GM20431 (cell line): ENCODE data around the gene DPYSL4.

Source experiments
- in situ Hi-C: fragments of 300-500 bp; cut with MseI, MboI; formaldehyde crosslinking; loops from one replicate; pipeline ENCODE4 v1.15.0; 2020; ENCODE audit warnings: low sequenced_read_pairs; ENCODE audit not compliant: unreplicated experiment

DPYSL4 gene

DNA sequence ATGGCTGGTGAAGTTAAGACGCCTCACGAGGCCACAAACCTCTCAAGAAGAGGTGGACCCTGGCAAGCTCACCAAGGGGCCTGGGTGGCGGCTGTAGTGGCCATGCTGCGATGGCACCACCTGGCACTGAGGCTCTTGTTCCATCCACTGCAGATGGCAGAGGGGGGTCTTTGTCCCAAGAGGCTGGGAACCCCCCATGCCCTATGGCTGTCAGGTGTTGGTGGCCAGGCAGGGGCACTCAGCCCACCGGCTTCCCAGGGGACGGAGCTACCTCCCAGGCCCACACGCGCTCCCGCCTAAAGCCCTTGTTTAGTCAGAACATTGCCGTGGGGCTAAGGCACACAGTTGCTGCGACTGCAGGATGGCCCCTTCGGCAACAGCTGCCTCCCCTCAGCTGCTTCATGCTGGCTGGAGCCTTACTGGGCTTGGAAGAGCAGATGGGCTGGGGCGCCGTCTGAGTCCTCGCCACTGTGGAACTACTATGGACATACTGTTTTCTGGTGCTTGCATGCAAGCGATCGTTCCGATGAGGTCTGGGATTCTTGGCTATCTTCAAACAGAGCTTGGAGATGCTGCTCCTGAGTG is 46.8 kb downstream of the DPYSL4 start:
- in situ Hi-C loops, result no loop called here

DNA sequence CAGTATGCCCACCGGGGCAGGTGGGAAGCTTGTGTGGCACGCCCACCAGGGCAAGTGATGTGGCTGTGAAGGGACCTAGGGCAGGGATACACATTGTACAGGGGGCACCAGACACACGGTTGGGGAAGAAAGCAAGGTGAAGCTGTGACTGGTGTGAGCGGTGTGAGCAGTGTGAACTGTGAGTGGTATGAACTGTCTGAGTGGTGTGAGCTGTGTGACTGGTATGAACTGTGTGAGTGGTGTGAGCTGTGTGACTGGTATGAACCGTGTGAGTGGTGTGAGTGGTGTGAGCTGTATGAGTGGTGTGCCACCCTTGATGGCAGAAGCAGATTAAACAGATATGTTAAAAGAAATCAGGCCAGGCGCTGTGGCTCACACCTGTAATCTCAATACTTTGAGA is 48.1 kb downstream of the DPYSL4 start:
- in situ Hi-C loops, result no loop called here

DNA sequence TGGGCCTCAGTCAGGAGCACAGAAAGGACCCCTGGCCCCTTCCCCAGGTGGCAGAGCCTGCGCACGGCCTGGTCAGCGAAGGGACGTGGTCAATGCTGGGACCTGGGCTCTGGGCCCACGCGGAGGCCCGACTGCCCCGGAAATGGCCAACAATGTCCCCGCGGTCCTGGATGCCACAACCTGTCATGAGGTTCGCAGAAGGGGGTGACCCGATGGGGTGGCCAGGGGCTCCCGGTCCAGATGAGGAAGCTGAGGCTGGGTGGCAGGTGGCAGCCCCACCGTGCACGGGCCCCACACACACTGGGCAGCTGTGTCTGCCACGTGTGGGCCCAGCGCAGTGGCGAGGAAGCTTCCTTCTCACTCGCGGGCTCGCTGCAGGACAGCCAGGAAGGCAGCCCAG is 49.4 kb downstream of the DPYSL4 start:
- in situ Hi-C loops, result no loop called here

DNA sequence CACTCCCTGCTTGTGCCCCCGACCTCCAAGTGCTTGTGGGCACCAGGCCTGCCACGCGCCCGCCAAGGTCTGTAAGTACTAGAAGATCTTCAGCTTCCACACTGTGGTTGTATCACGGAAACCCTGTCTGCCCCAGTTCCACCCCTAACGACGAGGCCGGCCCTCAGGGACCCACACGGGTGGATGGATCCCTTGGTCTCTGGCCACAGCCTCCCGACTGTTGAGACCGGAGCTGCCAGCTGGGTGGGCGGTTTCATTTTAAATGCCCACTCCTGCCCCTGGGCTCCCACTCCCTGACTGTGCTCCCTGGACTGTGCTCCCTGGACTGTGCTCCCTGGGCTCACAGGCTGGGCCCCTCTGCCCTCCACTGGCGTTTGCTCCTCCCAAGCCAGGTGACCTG is 50.1 kb downstream of the DPYSL4 start:
- in situ Hi-C loops, result no loop called here

DNA sequence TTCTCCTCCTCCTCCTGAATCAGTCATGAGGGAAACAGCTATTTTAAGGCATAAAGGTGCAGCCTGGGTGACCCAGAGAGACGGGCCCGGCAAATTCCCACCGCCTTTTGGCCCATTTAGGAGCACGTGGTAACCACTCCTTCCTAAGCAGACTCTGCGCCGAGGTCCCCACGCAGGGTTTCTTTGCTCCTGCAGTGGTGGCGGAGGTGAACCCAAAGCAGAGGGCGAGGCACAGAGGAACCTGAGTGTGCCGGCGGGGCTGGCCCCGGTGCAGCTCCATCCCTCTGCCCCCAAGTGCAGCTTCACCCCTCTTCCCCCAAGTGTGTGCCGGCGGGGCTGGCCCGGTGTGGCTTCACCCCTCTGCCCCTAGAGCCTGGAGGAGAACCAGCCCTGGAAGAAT is 50.6 kb downstream of the DPYSL4 start:
- in situ Hi-C loops, result no loop called here

DNA sequence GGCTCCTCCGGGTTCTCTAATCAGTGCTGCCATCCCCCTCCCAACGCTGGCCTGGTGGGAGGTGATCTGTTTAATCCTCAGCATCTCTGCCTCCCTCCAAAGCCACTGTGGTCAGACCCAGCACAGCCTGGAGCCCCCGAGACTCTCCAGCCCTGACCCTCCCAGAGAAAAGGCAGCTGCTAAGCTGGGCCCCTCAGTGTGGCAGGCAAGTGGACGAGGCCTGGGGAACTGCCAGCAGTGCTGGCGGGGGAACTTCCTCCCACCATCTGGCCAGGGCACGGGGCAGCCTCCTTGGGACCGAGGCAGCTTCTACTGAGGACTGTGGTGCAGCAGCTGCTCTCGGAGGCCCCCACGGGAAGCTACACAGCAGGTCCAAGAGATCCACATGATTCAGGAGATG is 51.1 kb downstream of the DPYSL4 start:
- in situ Hi-C loops, result no loop called here

DNA sequence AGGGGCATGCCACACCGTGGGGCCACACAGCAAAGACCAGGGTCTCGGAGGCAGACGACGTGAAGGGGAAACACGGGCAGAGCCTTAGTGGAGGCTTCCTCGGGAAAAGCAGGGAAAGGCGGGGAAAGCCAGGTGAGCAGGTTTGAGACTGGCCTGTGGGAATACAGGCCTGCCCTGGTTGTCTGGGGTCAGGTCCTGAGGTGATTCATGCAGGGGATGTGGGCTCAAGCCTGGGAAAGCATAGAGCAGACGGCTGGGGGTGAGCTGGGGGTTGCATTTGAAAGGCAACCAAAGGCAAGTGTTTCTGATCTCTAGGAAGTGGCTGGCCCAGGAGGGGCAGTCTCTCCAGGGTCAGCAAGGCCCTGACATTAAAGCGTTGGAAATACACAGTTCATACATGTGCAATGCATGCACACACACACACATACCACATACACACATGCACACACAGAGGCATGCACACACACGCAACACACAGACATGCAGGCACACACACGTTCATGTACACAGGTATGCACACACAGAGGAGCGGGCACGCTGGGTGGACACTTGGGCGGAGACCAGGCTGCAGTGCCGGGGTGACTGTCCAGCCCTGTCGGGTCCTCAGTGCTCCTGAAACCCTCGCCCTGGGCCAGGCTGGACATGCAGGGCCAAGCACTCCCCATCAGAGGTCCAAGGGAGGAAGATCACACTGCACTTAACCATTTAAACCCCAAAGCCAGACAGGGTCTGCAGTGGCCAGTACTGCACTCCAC is 51.8 kb downstream of the DPYSL4 start:
- in situ Hi-C loops, result no loop called here

DNA sequence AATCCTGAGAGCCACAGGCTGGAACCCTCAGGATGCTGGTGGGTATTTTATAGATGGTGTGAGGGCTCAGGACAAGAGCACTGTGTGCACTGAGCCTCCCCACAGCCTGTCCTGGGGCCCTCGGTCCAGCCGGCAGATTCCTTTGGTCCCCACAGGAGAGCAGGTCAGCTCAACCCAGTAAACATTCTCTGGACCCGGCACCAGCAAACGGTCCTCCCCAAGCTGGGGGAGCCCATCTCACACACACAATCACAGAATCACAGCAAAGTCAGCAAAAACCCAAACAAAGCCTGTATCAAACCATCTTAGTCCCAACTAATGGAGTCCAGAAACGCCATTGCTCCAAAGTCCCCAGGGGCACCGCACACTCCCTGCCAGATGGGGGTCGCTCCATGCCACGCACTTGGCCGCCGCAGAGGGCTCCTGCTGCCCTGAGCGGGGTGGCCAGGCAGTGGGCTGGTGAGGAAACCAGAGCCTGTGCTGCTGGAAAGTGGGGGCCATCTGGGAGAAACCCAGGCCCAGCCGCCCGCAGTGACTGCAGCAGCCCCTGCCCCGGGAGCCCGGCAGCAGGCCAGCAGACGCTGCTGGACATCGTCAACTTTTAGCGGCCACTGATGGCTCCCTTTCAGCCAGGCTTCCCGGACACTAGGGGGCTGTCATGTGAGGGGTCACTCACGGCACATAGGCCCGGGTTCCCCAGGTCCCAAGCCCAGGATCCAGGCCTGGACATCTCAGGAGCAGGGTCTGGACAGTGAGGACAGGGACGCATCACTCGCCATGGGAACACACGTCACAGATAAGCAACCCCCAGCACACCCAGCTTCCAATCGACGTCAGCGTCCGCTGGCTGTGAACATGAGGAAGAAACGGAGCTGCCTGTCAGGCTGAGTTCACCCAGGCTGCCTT is 52.6 kb downstream of the DPYSL4 start:
- in situ Hi-C loops, result no loop called here

DNA sequence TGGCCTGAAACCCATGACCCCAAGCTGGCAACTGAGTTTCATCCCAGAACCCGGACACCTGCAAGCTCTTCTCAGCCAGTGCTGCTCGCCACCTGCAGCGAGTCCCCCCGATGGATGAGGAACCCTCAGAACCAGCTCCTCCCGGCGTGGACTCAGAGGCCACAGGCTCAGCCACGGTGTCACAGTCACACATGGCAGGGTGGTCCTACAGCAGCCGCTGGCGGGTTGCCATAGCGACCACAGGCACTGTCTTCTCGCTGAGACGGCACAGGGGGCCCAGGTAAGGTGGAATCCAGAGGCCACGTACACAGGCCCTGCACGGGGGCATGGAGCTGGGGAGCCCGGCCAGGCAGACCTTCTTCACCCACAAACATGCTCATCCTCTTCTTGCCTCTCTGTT is 53.4 kb downstream of the DPYSL4 start:
- in situ Hi-C loops, result no loop called here

DNA sequence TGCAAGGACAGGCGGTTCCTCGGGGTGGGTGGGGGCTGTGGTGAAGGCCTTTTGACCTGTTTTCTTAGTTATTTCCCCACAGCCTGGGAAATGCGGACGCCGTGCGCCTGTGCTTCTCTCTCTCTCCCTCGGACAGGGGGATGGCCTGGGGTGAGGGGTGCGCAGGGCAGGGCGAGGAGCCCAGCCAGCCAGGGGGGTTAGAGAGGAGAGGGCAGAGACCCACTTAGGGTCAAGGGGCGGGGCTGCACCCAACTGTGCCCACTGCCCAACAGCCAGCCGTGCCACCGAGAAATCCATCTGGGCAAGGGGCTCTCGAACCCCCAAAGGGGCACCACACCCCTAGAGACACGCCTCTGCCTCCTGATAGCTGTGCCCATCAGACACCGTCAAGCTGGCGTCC is 53.8 kb downstream of the DPYSL4 start:
- in situ Hi-C loops, result no loop called here

DNA sequence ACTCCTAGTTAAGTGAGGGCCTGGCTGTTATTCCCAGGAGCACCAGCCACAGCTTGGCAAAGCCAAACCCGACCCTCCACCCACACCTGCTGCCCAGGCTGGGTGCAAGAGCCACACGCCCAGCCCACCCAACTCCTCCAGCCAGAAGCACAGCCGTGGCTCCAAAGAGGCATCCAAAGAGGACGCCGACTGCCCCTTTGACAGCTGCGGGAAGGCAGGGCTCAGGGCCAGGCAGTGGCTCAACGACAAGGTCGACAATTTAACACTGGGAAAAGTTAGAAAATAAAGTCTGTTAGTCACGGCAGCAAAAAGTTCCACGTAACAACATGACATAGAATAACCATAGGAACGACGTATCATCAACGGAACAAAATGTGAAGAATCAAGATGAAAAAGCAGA is 54.3 kb downstream of the DPYSL4 start:
- in situ Hi-C loops, result no loop called here

DNA sequence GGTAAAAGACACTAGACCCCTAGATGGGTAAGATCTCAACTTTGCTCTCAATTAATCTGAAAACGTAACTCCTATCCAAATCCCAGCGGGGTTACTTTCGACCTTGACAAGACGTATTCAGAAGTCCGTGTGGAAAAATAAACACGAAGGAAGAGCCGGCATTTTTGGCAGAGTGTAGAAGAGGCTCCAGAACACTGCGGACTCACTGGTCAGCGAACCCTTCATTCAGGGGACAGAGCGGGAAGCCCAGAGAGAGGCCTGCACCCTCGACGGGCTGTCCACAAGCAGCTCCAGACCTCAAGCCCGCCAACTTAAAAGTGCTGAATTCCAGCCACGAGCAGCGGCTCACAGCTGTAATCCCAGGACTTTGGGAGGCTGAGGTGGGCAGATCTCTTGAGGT is 54.7 kb downstream of the DPYSL4 start:
- in situ Hi-C loops, result no loop called here

DNA sequence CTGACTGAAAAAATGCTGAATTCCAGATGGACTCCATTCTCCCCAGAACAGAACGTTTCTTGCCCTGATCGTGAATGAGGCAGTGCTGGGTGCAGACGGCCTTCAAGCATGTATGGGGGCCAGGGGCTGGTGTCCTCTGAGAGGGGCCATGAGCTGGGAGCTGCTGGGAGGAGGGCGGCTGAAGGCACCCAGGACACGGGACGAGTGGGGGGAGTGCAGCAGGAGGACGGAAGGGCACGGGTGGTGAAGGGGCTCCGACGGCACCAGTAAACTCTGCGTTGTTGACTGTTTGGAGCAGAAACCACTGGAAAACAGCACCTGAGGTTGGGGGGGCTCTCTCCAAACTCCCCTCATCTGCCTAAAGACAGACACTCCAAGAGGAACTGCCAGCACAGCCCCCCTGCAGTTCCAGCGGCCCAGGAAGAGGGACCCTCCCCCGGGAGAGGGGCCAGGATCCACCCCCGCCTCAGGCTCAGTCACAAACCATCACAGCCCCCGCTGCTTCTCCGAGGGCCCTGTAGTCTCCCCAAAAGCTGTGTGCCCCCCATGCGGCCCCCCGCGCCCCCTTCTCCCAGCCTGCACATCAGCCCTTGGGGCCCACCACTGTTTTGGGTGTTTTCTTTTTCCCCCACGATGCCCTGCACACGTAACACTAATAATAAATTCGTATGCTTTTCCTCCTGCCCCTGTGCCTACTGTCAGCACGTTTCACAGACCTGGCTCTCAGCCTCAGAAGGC is 55.5 kb downstream of the DPYSL4 start:
- in situ Hi-C loops, result no loop called here

DNA sequence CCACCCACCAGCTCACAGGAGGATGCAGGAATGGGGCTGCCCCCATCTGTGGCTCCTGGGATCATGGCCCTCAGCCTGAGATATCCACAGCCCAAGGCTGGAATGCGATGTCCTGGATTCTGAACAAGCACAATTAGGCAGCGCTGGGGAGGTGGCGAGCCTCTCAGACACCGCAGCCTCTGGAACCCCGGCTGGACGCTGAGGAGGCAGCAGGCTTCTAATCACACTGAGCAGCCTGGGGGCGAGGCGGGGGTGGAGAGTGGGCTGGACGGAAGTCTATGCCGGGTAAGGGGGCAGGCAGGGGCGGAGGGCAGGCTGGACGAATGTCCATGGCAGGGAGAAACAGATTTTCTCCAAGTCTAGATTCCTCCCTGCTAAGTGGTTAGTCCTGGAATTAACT is 56.4 kb downstream of the DPYSL4 start:
- in situ Hi-C loops, result no loop called here

DNA sequence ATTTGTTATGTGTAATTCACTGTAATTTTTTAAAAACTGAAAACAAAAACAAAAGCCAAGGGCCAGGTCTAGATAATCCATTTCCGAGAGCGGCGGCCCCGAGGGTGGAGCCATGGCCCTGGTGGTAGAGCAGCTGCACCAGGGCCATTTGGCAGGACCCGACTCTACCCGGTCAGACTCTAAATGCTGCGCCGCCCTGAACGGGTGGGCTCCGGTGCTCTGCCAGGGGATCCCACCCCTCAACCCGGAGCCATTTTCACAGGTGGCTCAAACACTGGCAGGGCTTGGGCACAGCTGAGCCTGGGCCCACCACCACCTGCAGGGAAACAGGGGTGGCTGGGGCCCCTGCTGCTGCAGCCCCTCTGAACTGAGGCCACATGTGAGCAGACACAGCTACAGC is 56.9 kb downstream of the DPYSL4 start:
- in situ Hi-C loops, result no loop called here

DNA sequence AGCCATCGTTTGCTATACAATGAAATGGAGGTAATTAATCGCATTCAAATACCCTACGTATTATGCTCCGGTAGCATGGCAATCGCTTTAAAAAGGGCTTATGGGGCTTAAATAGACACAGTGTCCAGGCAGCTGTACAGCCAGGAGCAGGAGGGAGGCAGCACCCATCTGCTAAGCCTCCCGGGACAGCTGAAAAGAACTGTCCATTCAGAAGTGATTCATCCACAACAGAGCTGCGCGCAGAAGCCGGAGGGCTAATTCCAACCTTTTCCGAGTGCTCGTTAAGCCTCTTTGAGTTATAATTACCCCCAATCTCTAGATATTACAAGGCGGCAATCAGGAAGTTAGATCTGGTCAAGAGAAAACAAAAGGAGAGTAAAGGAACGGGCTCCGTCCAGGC is 58.3 kb downstream of the DPYSL4 start:
- in situ Hi-C loops, result no loop called here

DNA sequence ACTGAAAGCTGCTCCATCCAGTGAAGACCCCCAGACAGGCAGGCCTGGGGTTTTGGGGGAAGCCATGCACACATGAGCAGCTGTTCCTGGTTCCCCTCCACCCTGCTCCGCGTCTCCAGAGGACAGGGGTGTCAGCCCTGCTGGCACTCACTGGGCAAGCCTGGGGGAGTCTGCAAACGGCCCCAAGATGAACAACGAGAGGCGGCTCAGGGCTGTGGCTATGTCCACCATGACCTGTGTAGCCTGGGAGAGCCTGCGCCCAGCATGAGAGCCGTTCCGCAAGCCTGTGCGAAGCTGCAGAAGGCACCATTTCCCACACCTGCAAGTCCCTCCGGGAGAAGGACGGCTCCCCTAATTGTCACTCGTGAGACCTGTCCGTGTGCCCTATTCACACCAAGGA is 59.5 kb downstream of the DPYSL4 start:
- in situ Hi-C loops, result no loop called here

DNA sequence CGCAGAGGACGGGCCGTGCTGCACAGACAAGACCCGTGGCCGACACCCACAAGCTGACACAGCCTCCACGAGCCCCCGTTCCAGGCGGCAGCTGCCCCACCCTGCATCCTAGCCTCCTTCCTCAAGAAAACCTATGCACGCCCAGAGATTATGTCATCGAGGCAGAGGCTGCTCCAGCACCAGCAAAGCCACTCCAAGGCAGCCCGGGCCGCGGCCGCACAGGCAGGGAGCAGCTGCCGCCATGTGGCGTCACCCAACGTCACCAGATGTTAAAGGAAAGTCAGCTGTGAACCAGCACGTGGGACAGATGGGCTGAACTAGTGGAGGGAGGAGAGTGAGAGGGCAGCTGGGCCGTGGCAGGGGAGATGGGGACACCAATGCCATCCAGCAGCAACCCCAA is 61.2 kb downstream of the DPYSL4 start:
- in situ Hi-C loops, result no loop called here

DNA sequence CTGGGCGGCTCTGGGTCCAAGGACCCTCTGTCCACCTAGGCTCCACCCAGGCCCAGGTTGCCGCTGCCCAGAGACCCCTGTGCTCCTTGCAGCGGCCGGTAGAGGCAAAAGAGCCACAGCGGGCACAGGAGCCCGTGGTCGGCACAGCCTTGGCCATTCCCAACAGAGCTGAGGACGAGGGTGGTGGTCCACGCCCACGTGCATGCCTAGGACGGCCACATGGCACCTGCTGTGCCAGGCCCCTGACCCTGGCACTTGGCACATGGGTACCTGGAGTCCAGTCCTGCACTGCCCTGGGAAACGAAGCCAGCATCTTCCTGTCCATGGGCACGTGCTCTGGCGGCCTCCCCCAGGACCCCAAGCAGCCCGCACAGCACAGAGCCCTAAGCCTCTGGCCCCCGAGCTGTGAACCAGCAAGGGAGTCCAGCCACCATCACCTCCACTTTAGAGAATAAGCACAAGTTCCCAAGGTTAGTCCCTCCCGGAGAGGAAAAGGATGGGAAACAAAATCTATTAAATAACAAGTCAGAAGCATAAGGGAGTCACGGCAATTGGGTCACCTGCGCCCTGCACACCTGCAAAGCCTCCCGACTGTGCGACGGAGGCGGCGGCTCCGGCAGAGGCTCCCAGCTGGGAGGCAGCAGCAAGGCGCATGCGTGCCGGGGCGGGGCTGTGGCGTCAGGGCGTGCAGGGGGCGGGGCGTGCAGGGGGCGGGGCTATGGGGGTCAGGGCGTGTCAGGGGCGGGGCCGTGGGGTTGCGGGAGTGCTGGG is 61.9 kb downstream of the DPYSL4 start:
- in situ Hi-C loops, result no loop called here

DNA sequence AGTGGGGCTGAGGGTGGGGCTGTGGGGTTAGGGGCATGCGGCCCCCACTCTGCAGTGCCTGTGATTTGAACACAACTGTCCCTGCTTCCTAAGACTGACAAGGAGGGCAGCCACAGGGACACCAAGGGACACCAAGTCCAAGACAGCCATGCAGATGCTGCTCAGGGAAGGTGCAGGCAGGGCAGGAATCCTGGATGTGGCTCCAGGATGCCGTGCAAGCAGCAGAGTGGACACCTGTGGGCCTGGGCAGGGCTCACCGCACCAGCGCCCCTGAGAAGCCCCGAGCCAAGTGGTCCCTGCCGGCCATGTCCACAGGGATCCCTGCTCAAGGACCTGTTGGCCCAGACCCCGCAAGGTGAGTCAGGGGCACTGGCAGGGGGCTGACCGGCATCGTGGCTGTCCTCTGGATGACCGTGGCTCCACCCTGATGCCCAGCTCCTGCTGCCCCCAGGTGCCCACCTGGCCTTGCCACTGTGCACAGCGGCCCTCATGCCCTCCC is 62.5 kb downstream of the DPYSL4 start:
- in situ Hi-C loops, result no loop called here
